ENCODE measurements around the gene KRT16. TPM values are rescaled to one million over a fixed set of nuclear protein-coding genes. Genes with fewer than 3 reads are reported as not detected.

Gene KRT16
- total RNA-seq, 1 donor from 2014 or later = not detected

DNA sequence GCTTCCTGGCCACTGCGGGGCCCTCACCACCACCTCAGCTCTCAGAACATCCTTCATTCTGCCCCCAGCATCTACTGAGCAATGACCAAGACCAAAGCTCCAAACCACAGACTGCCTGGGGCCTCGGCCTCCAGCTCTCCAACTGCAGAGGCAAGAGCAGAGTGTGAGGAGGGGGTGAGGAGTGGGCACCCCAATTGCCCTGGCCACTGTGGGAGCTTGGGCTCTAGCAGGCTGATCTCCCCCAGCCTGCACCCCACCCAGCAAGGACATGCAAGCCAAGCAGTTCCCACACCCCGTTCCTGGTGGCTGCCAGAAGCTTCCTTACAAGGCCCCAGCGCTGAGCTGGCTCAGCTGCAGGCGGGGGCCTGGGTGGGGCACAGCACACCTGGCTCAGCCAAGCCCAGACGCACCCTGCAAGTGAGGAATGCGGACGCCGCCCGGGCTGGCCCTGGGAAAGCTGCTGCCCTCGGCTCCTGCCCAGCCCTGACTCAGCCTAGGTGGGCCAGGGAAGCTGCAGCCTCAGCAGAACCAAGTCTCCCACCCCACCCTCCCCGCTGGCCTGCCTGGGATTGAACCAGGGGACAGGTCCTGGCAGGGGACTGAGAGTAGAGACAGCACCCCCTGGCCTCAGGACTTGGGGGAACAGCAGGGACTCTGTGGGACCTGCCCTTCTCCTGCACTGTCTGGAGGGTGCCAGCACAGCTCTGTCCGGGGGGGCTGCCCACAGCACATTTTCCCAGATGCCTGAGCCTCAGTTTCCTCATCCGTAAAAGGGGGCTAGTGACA, 41.5 kb upstream of the KRT16 start:
- Mint-ChIP-seq H3K36me3 (ENCODE audit: unreplicated experiment) (no peaks in the 10 kb centered on the region), H3K4me1 (ENCODE audit: low read depth, unreplicated experiment) (peaks cover 3% of the 10 kb centered on the region), H3K27me3 (ENCODE audit: unreplicated experiment) (peaks cover 6% of the 10 kb centered on the region), H3K9me3 (ENCODE audit: unreplicated experiment) (peaks cover 1% of the 10 kb centered on the region), H3K27ac (ENCODE audit: unreplicated experiment) (no peak overlapping the region), H3K4me3 (ENCODE audit: unreplicated experiment) (no peak overlapping the region)
- no peak for DNase-seq
- TF ChIP-seq, protein P1, sequence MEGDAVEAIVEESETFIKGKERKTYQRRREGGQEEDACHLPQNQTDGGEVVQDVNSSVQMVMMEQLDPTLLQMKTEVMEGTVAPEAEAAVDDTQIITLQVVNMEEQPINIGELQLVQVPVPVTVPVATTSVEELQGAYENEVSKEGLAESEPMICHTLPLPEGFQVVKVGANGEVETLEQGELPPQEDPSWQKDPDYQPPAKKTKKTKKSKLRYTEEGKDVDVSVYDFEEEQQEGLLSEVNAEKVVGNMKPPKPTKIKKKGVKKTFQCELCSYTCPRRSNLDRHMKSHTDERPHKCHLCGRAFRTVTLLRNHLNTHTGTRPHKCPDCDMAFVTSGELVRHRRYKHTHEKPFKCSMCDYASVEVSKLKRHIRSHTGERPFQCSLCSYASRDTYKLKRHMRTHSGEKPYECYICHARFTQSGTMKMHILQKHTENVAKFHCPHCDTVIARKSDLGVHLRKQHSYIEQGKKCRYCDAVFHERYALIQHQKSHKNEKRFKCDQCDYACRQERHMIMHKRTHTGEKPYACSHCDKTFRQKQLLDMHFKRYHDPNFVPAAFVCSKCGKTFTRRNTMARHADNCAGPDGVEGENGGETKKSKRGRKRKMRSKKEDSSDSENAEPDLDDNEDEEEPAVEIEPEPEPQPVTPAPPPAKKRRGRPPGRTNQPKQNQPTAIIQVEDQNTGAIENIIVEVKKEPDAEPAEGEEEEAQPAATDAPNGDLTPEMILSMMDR (IDR thresholded peaks at IDR 0.05; ENCODE audit: partially characterized antibody, unreplicated experiment) = no peak

DNA sequence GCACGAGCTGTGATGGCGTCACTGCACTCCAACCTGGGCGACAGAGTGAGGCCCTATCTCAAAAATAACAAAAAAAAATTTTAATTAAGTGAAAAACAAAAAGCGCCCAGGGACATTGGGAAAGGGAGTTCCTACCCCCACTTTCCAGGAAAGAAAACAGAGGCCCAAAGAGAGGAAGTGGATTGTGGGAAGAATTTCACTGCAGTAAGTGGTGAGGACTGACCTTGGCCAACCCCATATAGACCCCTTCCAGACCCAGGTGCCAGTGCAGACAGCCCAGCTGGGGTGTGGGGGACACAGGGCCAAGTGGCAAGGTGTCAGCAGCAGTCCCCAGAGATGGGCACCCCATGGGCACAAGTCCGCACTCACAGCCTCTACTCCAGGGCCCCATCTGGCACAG, 40.9 kb upstream of the KRT16 start:
- Mint-ChIP-seq H3K36me3 (ENCODE audit: unreplicated experiment) (no peaks in the 10 kb centered on the region), H3K4me1 (ENCODE audit: low read depth, unreplicated experiment) (peaks cover 3% of the 10 kb centered on the region), H3K9me3 (ENCODE audit: unreplicated experiment) (peaks cover 1% of the 10 kb centered on the region), H3K27ac (ENCODE audit: unreplicated experiment) (no peak overlapping the region), H3K27me3 (ENCODE audit: unreplicated experiment) (peaks cover 6% of the 10 kb centered on the region), H3K4me3 (ENCODE audit: unreplicated experiment) (no peak overlapping the region)
- TF ChIP-seq, protein P1 (IDR thresholded peaks at IDR 0.05; ENCODE audit: partially characterized antibody, unreplicated experiment) = no peak
- no peak for DNase-seq

DNA sequence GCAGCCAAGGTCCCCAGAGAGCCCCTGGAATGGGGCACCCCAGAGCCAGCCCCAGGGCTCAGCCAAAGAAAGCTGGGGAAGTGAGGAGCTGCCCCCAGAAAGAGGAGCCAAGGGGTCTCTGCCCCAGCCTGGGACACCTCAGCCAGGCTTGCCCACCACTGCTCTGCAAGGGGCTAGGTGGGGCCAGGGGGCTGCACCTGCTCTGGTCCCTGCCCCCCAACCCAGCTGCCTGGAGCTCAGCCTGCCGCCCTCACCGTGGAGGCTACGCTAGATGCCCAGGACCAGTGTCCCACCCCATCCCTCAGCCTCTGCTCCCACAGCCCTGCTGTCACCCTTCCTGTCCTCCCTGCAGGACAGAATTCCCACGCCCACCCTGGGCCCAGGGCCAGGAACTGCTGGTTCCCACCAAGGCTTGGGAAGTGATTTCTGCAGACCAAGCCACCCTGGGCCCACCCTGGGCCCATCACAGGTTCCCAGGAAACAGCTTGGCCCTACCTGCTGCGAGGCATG, 39.9 kb upstream of the KRT16 start:
- H3K4me3 Mint-ChIP-seq (ENCODE audit: unreplicated experiment) = no peak overlapping the region

DNA sequence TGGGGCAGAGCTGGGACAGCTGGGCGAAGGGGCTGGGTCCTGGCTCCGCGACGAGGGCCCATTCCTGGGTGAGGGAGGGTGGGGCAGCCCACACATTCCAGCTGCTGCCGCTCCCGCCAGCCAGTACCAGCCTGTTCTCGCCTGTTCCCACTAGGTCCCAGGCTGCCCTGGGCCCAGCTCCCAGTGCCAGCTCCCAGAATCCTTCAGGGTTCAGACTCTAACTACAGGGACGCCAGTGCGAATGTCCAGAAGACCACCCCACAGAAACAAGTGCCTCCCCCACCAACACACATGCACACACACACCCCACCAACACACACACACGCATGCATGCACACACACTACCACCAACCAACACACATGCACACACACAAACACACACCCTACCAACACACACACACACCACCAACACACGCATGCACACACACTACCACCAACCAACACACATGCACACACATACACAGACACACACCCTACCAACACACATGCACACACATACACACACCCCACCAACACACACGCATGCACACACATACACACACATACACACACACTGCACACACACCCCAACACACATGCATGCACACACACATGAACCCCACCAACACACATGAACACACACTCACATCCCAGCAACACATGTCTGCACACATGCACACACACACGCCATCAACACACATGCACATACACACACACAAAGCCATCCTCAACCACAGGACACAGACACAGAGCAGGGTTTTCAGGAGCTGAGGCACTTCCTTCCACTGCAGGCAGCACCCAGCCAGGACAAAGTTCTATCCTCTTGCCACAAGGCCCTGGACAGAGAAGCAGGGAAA, 39.3 kb upstream of the KRT16 start:
- TF ChIP-seq, protein P1 (IDR thresholded peaks at IDR 0.05; ENCODE audit: partially characterized antibody, unreplicated experiment) = no peak
- Mint-ChIP-seq H3K27ac (ENCODE audit: unreplicated experiment) (no peak overlapping the region), H3K9me3 (ENCODE audit: unreplicated experiment) (peaks cover 1% of the 10 kb centered on the region), H3K4me1 (ENCODE audit: low read depth, unreplicated experiment) (peaks cover 3% of the 10 kb centered on the region), H3K27me3 (ENCODE audit: unreplicated experiment) (peaks cover 6% of the 10 kb centered on the region), H3K36me3 (ENCODE audit: unreplicated experiment) (no peaks in the 10 kb centered on the region), H3K4me3 (ENCODE audit: unreplicated experiment) (no peak overlapping the region)
- DNase-seq = no peak

More for the DNA sequence above, 39.9 kb upstream of the KRT16 start:
- H3K36me3 Mint-ChIP-seq (ENCODE audit: unreplicated experiment) = no peaks in the 10 kb centered on the region
- H3K9me3 Mint-ChIP-seq (ENCODE audit: unreplicated experiment) = peaks cover 1% of the 10 kb centered on the region
- no peak for DNase-seq
- H3K27ac Mint-ChIP-seq (ENCODE audit: unreplicated experiment) = no peak overlapping the region
- H3K27me3 Mint-ChIP-seq (ENCODE audit: unreplicated experiment) = peaks cover 6% of the 10 kb centered on the region
- TF ChIP-seq, protein P1 (IDR thresholded peaks at IDR 0.05; ENCODE audit: partially characterized antibody, unreplicated experiment) = no peak
- H3K4me1 Mint-ChIP-seq (ENCODE audit: low read depth, unreplicated experiment) = peaks cover 3% of the 10 kb centered on the region
